Astrocyte of the cerebellum (primary cell): Measurements from ENCODE around the gene CHRND.

ENCODE experiments used
- DNase-seq: peaks from one replicate; pipeline ENCODE4 v3.0.0-alpha.2; 2011; ENCODE audit warnings: low read depth
- H3K4me3 ChIP-seq: 2 replicates; pipeline ENCODE4 v1.5.1; 2011; ENCODE audit warnings: mild to moderate bottlenecking, low read depth, low read length, moderate library complexity
- in situ Hi-C: cut with HindIII; loops from 2 replicates; pipeline ENCODE4 v1.10.0; 2017; ENCODE audit warnings: low sequenced_read_pairs
- TF ChIP-seq, protein P1 (sequence below): IDR thresholded peaks from 2 replicates; pipeline ENCODE4 v1.5.1; 2012; ENCODE audit warnings: low read length, low read depth, moderate library complexity, mild to moderate bottlenecking; ENCODE audit errors: missing control alignments

The CHRND gene

DNA sequence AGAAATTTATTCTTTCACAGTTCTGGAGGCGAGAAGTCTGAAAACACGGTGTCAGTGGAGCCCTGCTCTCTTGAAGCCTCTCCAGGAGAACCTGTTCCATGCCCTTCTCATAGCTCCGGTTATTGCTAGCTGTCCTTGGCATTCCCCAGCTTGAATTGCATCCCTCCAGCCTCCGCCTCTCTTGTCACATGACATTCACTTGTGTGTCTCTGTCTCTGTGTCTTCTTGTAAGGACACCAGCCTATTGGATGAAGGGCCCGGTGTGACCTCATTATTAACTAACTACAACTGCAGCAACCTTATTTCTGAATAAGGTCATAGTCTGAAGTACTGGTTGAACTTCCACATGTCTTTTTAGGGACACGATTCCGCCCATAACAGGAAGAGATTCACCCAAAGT is 10.3 kb upstream of the CHRND start:
- TF ChIP-seq, protein P1, sequence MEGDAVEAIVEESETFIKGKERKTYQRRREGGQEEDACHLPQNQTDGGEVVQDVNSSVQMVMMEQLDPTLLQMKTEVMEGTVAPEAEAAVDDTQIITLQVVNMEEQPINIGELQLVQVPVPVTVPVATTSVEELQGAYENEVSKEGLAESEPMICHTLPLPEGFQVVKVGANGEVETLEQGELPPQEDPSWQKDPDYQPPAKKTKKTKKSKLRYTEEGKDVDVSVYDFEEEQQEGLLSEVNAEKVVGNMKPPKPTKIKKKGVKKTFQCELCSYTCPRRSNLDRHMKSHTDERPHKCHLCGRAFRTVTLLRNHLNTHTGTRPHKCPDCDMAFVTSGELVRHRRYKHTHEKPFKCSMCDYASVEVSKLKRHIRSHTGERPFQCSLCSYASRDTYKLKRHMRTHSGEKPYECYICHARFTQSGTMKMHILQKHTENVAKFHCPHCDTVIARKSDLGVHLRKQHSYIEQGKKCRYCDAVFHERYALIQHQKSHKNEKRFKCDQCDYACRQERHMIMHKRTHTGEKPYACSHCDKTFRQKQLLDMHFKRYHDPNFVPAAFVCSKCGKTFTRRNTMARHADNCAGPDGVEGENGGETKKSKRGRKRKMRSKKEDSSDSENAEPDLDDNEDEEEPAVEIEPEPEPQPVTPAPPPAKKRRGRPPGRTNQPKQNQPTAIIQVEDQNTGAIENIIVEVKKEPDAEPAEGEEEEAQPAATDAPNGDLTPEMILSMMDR, result no peak
- in situ Hi-C loops, result no loop called here
- no peak overlapping the region for H3K4me3 ChIP-seq
- no peak for DNase-seq

DNA sequence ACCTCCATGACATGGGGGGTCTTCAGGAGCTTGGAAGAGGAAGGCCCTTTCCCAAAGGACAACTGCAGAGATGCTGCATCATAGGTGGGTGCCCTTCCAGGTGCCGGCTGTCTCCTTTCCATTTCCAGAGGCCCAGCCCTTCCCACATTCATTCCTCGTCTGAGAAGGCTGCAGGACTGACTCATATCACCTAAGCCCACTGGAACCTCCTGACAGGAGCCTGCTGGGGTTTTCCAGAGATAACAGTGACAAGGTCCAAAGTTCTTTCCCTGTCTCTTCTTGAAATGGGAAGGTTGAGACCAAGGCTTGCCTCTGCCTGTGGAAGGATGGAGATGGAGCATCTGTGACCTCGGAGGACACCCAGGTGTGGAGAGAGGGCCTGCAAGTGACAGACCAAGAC is 9.4 kb upstream of the CHRND start:
- in situ Hi-C loops, result no loop called here
- DNase-seq, result no peak
- TF ChIP-seq, protein P1, result no peak
- no peak overlapping the region for H3K4me3 ChIP-seq

DNA sequence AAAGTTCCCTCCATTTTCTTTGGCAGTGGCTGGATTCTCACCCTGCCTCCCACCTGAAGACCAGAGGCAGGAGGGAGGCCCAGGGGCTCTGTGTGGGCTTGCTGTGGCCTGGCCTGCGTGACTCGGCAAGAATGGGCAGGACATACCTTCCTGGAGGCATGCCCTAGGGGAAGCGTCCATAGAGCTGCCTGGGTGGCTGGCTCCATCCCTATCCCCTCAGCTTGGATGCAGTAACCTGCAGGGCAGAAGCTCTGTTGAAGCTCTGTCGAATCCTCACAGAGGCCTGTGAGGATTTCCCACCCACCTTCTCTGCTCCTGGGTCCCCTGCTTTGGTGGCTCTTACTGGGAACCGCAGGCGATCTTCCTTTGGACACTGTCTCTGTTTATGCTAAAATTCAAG is 7.1 kb upstream of the CHRND start:
- TF ChIP-seq, protein P1, result no peak
- DNase-seq, result no peak
- H3K4me3 ChIP-seq, result no peak overlapping the region
- in situ Hi-C loops, result no loop called here

DNA sequence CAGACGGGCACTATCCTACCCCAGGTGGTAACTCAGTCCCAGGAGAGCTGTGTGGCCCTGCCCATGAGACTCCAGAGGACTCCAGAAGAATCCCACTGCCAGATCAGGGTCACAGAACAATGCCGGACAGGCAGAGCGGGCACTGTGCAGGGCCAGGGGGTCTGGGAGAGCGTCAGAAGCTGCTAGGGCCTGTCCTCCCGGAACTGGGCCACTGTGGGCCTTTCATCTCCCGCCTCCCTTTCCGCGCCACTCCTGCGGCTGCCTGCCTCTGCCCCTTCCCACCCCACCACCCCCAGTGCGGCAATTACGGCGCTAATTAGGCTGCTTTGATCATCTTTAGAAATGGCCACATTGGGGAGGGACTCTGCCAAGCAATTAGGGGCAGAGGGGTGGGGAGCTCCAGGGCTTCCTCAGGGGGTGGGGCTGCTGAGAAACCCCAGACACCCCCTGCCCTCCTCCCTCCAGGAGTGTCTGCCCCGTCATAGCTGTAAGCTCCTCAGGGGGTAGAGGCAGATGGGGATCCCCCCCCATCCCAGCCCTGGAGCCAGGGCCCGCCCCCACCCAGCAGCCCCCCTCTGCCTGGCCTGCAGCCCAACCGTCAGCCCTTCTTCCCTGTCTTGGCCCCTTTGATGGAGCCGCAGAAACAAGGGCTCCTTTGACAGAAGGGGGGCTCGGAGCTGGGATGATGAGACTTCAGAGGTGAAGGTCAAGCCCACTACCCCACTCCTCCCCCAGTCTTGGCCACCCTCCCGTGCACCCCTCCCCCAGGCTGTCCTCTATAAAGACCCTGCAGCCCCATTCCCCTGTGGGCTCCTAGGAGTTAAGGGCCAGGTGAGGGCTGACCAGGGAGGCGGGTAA is 6.2 kb upstream of the CHRND start, which contains the start of gene PRSS56:
TSS of gene PRSS56 (plus strand) at position 808 of the 858 bp plus-strand sequence. CDS start 211 bp downstream, outside the sequence.
- DNase-seq, result no peak
- TF ChIP-seq, protein P1, result no peak
- no peak within 1 kb of the TSS for H3K4me3 ChIP-seq
- in situ Hi-C loops, result no loop called here

DNA sequence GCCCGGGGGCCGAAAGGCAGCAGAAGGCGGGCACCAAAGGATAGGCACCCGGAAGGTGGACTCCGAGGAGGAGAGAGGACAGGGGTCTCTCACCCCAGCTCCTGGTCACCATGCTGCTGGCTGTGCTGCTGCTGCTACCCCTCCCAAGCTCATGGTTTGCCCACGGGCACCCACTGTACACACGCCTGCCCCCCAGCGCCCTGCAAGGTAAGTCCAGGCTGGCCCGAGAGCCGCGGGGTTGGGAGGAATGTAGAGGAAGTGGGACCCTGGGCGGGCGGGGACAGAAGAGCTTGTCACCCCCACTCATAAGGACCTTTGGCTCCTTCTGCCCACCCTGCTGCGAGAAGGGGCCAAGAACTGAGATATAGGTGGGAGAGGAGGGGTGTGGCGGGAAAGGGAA is 5.5 kb upstream of the CHRND start:
- TF ChIP-seq, protein P1, result no peak
- no peak for DNase-seq
- no peak overlapping the region for H3K4me3 ChIP-seq
- in situ Hi-C loops, result no loop called here

DNA sequence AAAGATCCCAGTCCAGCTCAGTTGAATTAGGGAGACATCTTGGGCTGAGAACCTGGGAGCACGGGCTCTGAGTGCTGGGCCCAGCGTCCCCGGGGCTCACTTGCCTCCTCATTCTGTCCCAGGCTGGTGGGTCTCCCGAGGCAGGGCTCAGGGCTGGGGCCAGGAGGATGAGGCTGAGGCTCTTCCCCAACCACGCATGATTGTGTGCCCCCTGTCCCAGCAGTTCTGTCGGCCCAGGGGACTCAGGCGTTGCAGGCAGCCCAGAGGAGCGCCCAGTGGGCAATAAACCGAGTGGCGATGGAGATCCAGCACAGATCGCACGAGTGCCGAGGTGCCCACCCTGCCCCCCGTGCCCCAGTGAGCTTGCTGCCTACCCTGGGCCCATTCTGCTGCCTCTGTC is 4.9 kb upstream of the CHRND start:
- DNase-seq, result no peak
- TF ChIP-seq, protein P1, result no peak
- no peak overlapping the region for H3K4me3 ChIP-seq
- in situ Hi-C loops, result no loop called here
